Type B pancreatic cell (in vitro differentiated cells): ENCODE results near the gene POMGNT1. TPM values are rescaled to one million over a fixed set of nuclear protein-coding genes. Genes with fewer than 3 reads are reported as not detected.

ENCODE experiments used
- DNase-seq: peaks from one replicate; pipeline ENCODE4 v3.0.0; 2021; ENCODE audit warnings: mixed read lengths; ENCODE audit not compliant: unreplicated experiment; ENCODE audit errors: extremely low spot score
- H3K27ac Mint-ChIP-seq: 2 replicates; pipeline ENCODE4 v1.8.0; 2021; ENCODE audit warnings: mild to moderate bottlenecking, mixed read lengths
- H3K27me3 Mint-ChIP-seq: 2 replicates; pipeline ENCODE4 v1.8.0; 2021; ENCODE audit warnings: mixed read lengths
- H3K36me3 Mint-ChIP-seq: 2 replicates; pipeline ENCODE4 v1.8.0; 2021; ENCODE audit warnings: mixed read lengths
- H3K4me1 Mint-ChIP-seq: one replicate; pipeline ENCODE4 v1.8.0; 2021; ENCODE audit warnings: mixed read lengths; ENCODE audit not compliant: unreplicated experiment
- H3K4me3 Mint-ChIP-seq: 2 replicates; pipeline ENCODE4 v1.8.0; 2021; ENCODE audit warnings: mild to moderate bottlenecking, mixed read lengths
- H3K9me3 Mint-ChIP-seq: 2 replicates; pipeline ENCODE4 v1.8.0; 2021; ENCODE audit warnings: mixed read lengths
- CTCF ChIP-seq: fragments of 200-600 bp; sonication (generic); conservative IDR thresholded peaks from 2 replicates; pipeline ENCODE4 v1.5.0; 2021; ENCODE audit warnings: antibody characterized with exemption, mild to moderate bottlenecking
- total RNA-seq: library from RNA; stranded (reverse); gene quantifications from 2 replicates; pipeline ENCODE4 v1.2.1, GENCODE V29; 2021; ENCODE audit warnings: low replicate concordance

The POMGNT1 gene
- total RNA-seq, 1 donor from 2014 or later, result 74.0 TPM

DNA sequence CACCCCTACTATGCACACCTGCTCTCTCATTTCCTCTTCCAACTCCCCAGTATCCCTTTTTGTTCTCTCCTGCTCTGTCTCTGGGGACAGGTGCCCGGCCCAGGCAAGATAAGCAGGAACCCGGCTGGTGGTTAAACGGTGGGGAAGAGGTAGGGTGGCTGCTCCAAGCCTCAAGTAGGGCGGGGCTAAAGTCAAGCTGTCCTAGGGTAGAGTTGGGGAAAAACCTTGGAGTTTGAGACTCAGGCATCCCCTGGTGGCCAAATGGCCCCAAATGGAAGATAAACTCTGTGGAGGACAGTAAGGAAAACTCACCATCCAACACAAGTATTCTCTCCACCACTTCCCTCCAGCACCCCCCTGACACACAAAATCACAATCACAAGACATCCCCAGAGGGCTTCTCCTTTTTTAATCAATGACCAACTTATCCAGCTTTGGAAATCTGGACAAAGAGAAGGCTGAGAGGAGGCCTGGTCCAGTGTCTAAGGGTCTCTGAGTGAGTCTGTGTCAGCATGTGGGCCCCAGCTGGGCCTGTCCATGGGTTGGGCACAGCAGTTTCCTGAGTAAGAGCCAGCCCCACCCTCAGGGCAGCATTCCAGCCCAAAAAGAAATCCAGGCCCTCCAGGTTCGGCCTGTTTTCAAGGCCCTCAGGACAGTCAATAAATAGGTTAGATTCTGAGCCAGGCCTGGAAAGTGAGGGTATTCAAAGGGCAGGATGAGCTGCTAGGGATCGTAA is 9.8 kb downstream of the POMGNT1 start:
- Mint-ChIP-seq H3K27me3 (no peaks in the 10 kb centered on the region), H3K9me3 (no peaks in the 10 kb centered on the region), H3K4me3 (no peak overlapping the region), H3K4me1 (peaks cover 11% of the 10 kb centered on the region), H3K27ac (no peak overlapping the region), H3K36me3 (peaks cover 14% of the 10 kb centered on the region)
- DNase-seq, result no peak
- peak; percentile 30 for TF ChIP-seq CTCF

DNA sequence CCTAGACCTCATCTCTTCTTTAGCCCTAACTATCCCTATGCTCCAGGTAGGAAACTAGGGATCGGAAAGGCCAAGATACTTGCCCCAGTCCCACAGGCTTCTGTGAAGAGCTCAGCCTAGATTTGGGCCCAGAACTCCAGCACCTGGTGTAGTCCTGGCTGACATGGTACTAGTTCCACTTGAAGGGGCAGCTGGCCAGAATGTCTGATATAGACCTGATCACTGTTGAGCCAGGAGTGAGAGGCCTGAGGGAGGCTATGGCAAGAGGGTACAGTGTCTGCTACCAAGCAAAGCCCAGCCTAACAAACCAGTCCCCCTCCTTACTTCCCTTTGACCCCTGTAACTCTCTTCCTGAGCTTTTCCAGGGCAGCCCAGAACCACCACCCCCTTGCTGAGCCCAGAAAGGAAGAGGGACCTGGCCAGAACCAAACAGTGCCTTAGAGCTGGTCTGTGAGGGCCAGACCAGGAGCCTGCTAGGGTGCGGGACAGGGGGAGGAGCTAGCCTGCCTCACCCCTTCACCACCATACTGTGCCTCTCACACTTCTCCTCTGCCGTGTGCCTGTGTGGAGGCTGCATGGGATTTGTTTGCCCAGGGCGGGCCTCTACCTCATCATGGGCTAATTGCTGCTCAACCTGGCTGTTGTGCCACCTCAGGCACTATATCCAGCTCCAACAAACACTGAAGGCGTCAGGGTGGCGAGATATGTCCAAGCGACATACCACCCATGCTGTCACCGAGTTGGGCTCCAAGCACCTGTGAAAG is 10.9 kb downstream of the POMGNT1 start:
- H3K36me3 Mint-ChIP-seq, result peaks cover 14% of the 10 kb centered on the region
- no peak for DNase-seq
- peaks cover 17% of the 10 kb centered on the region for H3K4me1 Mint-ChIP-seq
- TF ChIP-seq CTCF, result no peak
- H3K4me3 Mint-ChIP-seq, result no peak overlapping the region
- no peaks in the 10 kb centered on the region for H3K27me3 Mint-ChIP-seq
- no peaks in the 10 kb centered on the region for H3K9me3 Mint-ChIP-seq
- peak overlapping the region; percentile 37 for H3K27ac Mint-ChIP-seq

DNA sequence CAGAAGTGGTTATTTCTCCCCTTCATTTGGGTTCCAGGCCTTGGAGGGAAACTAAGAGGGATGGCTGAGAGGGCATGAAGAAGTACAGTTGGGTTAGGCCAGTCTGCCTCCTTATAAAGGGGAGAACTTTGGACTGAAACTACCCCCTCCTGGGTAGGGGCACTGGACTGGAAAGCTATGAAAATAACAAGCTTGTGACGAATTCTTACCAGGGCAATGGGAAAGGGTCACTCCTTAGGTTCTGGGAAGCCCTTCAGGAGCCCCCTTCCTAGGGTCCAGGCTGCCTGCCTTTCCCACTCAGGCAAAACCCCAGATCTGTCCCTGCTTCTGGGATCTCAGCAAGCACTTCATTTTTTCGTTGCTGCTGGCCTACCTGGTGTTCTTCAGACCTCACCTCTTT is 12.2 kb downstream of the POMGNT1 start:
- H3K4me1 Mint-ChIP-seq, result peaks cover 24% of the 10 kb centered on the region
- H3K9me3 Mint-ChIP-seq, result no peaks in the 10 kb centered on the region
- H3K27me3 Mint-ChIP-seq, result no peaks in the 10 kb centered on the region
- no peak for DNase-seq
- H3K36me3 Mint-ChIP-seq, result peaks cover 14% of the 10 kb centered on the region
- no peak overlapping the region for H3K27ac Mint-ChIP-seq
- no peak overlapping the region for H3K4me3 Mint-ChIP-seq
- no peak for TF ChIP-seq CTCF

- H3K36me3 Mint-ChIP-seq, result peaks cover 14% of the 10 kb centered on the region
- no peak overlapping the region for H3K4me3 Mint-ChIP-seq
- no peak for DNase-seq
- H3K9me3 Mint-ChIP-seq, result no peaks in the 10 kb centered on the region
- no peak for TF ChIP-seq CTCF
- no peaks in the 10 kb centered on the region for H3K27me3 Mint-ChIP-seq
- peaks cover 24% of the 10 kb centered on the region for H3K4me1 Mint-ChIP-seq
- no peak overlapping the region for H3K27ac Mint-ChIP-seq
Observed at GRCh38 chr1:46184920-46185658, 13.1 kb downstream of the POMGNT1 start.

DNA sequence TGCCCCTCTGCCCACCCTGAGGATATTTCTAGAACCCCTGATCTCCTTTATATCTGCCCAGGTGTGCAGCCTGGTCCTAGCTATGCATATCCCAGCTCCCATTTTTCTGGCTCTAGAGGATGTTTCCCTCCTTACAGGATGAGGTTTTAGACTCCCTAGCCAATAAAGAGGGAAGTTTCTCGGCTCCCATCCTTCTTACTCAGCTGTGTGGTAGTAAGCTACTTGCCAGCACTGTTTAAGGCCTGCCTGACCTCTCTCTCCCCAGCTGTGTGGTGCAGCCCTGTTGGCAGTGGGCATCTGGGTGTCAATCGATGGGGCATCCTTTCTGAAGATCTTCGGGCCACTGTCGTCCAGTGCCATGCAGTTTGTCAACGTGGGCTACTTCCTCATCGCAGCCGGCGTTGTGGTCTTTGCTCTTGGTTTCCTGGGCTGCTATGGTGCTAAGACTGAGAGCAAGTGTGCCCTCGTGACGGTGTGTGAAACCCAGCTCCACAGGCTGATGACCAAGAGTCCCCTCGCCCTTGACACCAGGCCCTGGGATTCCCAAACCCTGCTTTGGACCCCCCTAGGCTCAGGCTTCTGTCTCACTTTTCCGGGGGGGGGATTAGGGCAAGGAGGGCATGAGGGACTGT is 14.2 kb downstream of the POMGNT1 start:
- Mint-ChIP-seq H3K27ac (peak overlapping the region; percentile 76), H3K4me3 (no peak overlapping the region), H3K27me3 (no peaks in the 10 kb centered on the region), H3K36me3 (peaks cover 10% of the 10 kb centered on the region), H3K4me1 (peaks cover 24% of the 10 kb centered on the region), H3K9me3 (no peaks in the 10 kb centered on the region)
- no peak for TF ChIP-seq CTCF
- DNase-seq, result no peak
